IgD-negative memory B cell (primary cell): ENCODE measurements around the gene SFTPD. TPM values are rescaled to one million over a fixed set of nuclear protein-coding genes. Genes with fewer than 3 reads are reported as not detected.
"Not testable (repeated sequence)": the region's sequence is repeated elsewhere in the genome, so short reads cannot be mapped to it uniquely, and the experiment has no call there.

ENCODE experiments used
- H3K27ac Mint-ChIP-seq, 3 donors: one replicate each; pipeline ENCODE4 v1.8.0; 2020 to 2022; ENCODE audit warnings: mild to moderate bottlenecking in 3 of 3, mixed read lengths in 3 of 3, moderate library complexity in 1 of 3
- H3K27me3 Mint-ChIP-seq: one replicate; pipeline ENCODE4 v1.8.0; 2021; ENCODE audit warnings: mixed read lengths
- H3K36me3 Mint-ChIP-seq: one replicate; pipeline ENCODE4 v1.8.0; 2020; ENCODE audit warnings: mild to moderate bottlenecking, mixed read lengths
- H3K4me1 Mint-ChIP-seq, 3 donors: one replicate each; pipeline ENCODE4 v1.8.0; 2020 to 2022; ENCODE audit warnings: mixed read lengths in 3 of 3, mild to moderate bottlenecking in 1 of 3
- H3K4me3 Mint-ChIP-seq, 4 donors: one replicate each; pipeline ENCODE4 v1.8.0; 2020 to 2022; ENCODE audit warnings: mild to moderate bottlenecking in 4 of 4, mixed read lengths in 4 of 4, moderate library complexity in 3 of 4
- H3K9me3 Mint-ChIP-seq, 3 donors: one replicate each; pipeline ENCODE4 v1.8.0; 2020 to 2021; ENCODE audit warnings: mixed read lengths in 3 of 3, mild to moderate bottlenecking in 1 of 3
- polyA plus RNA-seq: library from polyadenylated mRNA; unstranded; fragments of 300-500 nt; fragmentation: Illumina TruSeq; gene quantifications from one replicate; pipeline ENCODE4 v1.2.3, GENCODE V29; 2021

Gene SFTPD
- not detected for polyA plus RNA-seq

- H3K4me1 Mint-ChIP-seq: peaks cover 0 to 2% (median 0%) of the 10 kb centered on the region in 3 donors
- H3K27me3 Mint-ChIP-seq: peaks cover 3% of the 10 kb centered on the region
- no peak within 1 kb of the TSS for H3K4me3 Mint-ChIP-seq
- no peak within 1 kb of the TSS for H3K27ac Mint-ChIP-seq
- peaks cover 5 to 25% (median 12%) of the 10 kb centered on the region in 3 donors for H3K9me3 Mint-ChIP-seq
- peaks cover 3% of the 10 kb centered on the region for H3K36me3 Mint-ChIP-seq
Observed at GRCh38 chr10:79948976-79949722, at the start of gene SFTPD. Gene SFTPD (minus strand): TSS chr10:79949105. CDS start chr10:79946659, 2,446 bp downstream.

GRCh38 chr10:79995979-79996634 lies 47.2 kb upstream of the SFTPD start:
- Mint-ChIP-seq H3K9me3 (peaks cover 0 to 2% (median 0%) of the 10 kb centered on the region in 3 donors), H3K27me3 (peaks cover 15% of the 10 kb centered on the region), H3K36me3 (no peaks in the 10 kb centered on the region), H3K27ac (no peak overlapping the region), H3K4me3 (no peak overlapping the region), H3K4me1 (no peaks in the 10 kb centered on the region)

- H3K9me3 Mint-ChIP-seq: peaks cover 0 to 9% (median 6%) of the 10 kb centered on the region in 3 donors
- H3K27me3 Mint-ChIP-seq: peaks cover 11% of the 10 kb centered on the region
- no peaks in the 10 kb centered on the region for H3K36me3 Mint-ChIP-seq
- H3K4me3 Mint-ChIP-seq: no peak overlapping the region
- H3K27ac Mint-ChIP-seq: no peak overlapping the region
- no peaks in the 10 kb centered on the region for H3K4me1 Mint-ChIP-seq
Observed at GRCh38 chr10:79994556-79994955, 45.7 kb upstream of the SFTPD start.

- not testable (repeated sequence) for H3K4me1 Mint-ChIP-seq, H3K27ac Mint-ChIP-seq, H3K4me3 Mint-ChIP-seq, H3K36me3 Mint-ChIP-seq
- Mint-ChIP-seq H3K9me3 (peaks cover 2 to 17% (median 13%) of the 10 kb centered on the region in 3 donors), H3K27me3 (peaks cover 24% of the 10 kb centered on the region)
Observed at GRCh38 chr10:79988199-79988598, 39.3 kb upstream of the SFTPD start.

- H3K4me3 Mint-ChIP-seq, H3K4me1 Mint-ChIP-seq, H3K27ac Mint-ChIP-seq, H3K36me3 Mint-ChIP-seq: not testable (repeated sequence)
- H3K27me3 Mint-ChIP-seq: peaks cover 30% of the 10 kb centered on the region
- peaks cover 2 to 17% (median 13%) of the 10 kb centered on the region in 3 donors for H3K9me3 Mint-ChIP-seq
Observed at GRCh38 chr10:79986661-79987060, 37.8 kb upstream of the SFTPD start.

- H3K27me3 Mint-ChIP-seq: peaks cover 35% of the 10 kb centered on the region
Observed at GRCh38 chr10:79985481-79986072, 36.7 kb upstream of the SFTPD start.

GRCh38 chr10:79984851-79985250 lies 35.9 kb upstream of the SFTPD start:
- H3K9me3 Mint-ChIP-seq: peaks cover 2 to 11% (median 9%) of the 10 kb centered on the region in 3 donors
- peak overlapping the region in 1 of 4 donors; percentile 27 for H3K4me3 Mint-ChIP-seq
- peaks cover 3 to 7% (median 5%) of the 10 kb centered on the region in 3 donors for H3K4me1 Mint-ChIP-seq
- no peaks in the 10 kb centered on the region for H3K36me3 Mint-ChIP-seq
- H3K27me3 Mint-ChIP-seq: peaks cover 40% of the 10 kb centered on the region
- H3K27ac Mint-ChIP-seq: no peak overlapping the region

More at GRCh38 chr10:79985481-79986072, 36.7 kb upstream of the SFTPD start:
- H3K36me3 Mint-ChIP-seq: no peaks in the 10 kb centered on the region
- H3K4me1 Mint-ChIP-seq: peaks cover 3 to 7% (median 5%) of the 10 kb centered on the region in 3 donors
- no peak overlapping the region for H3K27ac Mint-ChIP-seq
- peak overlapping the region in 1 of 4 donors; percentile 49 for H3K4me3 Mint-ChIP-seq
- H3K9me3 Mint-ChIP-seq: peaks cover 2 to 17% (median 13%) of the 10 kb centered on the region in 3 donors

- Mint-ChIP-seq H3K27me3 (peaks cover 46% of the 10 kb centered on the region), H3K4me1 (peaks cover 3 to 7% (median 5%) of the 10 kb centered on the region in 3 donors), H3K27ac (no peak overlapping the region), H3K4me3 (no peak overlapping the region), H3K9me3 (peaks cover 2 to 3% (median 2%) of the 10 kb centered on the region in 3 donors), H3K36me3 (no peaks in the 10 kb centered on the region)
Observed at GRCh38 chr10:79983286-79983909, 34.5 kb upstream of the SFTPD start.

- Mint-ChIP-seq H3K27me3 (peaks cover 48% of the 10 kb centered on the region), H3K9me3 (peaks cover 0 to 2% (median under 1%) of the 10 kb centered on the region in 3 donors), H3K4me3 (no peak overlapping the region), H3K4me1 (peaks cover 3 to 7% (median 5%) of the 10 kb centered on the region in 3 donors), H3K27ac (no peak overlapping the region), H3K36me3 (no peaks in the 10 kb centered on the region)
Observed at GRCh38 chr10:79982861-79983260, 34.0 kb upstream of the SFTPD start.

GRCh38 chr10:79982362-79982800 lies 33.5 kb upstream of the SFTPD start:
- peaks cover 3 to 7% (median 5%) of the 10 kb centered on the region in 3 donors for H3K4me1 Mint-ChIP-seq
- peaks cover 51% of the 10 kb centered on the region for H3K27me3 Mint-ChIP-seq
- no peaks in the 10 kb centered on the region for H3K36me3 Mint-ChIP-seq
- H3K27ac Mint-ChIP-seq: no peak overlapping the region
- peak overlapping the region in 1 of 4 donors; percentile 51 for H3K4me3 Mint-ChIP-seq
- H3K9me3 Mint-ChIP-seq: no peaks in the 10 kb centered on the region

- Mint-ChIP-seq H3K9me3 (peaks cover 0 to 5% (median 0%) of the 10 kb centered on the region in 3 donors), H3K4me1 (peaks cover 3 to 7% (median 5%) of the 10 kb centered on the region in 3 donors), H3K27ac (no peak overlapping the region), H3K27me3 (peaks cover 47% of the 10 kb centered on the region), H3K4me3 (peak overlapping the region in 3 of 4 donors; percentile 57 to 87 (median 79)), H3K36me3 (no peaks in the 10 kb centered on the region)
Observed at GRCh38 chr10:79981450-79982361, 32.8 kb upstream of the SFTPD start.

- peaks cover 47% of the 10 kb centered on the region for H3K27me3 Mint-ChIP-seq
- peaks cover 0 to 5% (median 0%) of the 10 kb centered on the region in 3 donors for H3K9me3 Mint-ChIP-seq
- H3K36me3 Mint-ChIP-seq: no peaks in the 10 kb centered on the region
- peaks cover 3 to 7% (median 5%) of the 10 kb centered on the region in 3 donors for H3K4me1 Mint-ChIP-seq
- H3K27ac Mint-ChIP-seq: no peak overlapping the region
- H3K4me3 Mint-ChIP-seq: peak overlapping the region in 2 of 4 donors; percentile 58 to 61
Observed at GRCh38 chr10:79980711-79981110, 31.8 kb upstream of the SFTPD start.

GRCh38 chr10:79979976-79980687 lies 31.2 kb upstream of the SFTPD start:
- H3K9me3 Mint-ChIP-seq: peaks cover 0 to 9% (median 4%) of the 10 kb centered on the region in 3 donors
- peak overlapping the region in 1 of 3 donors; percentile 73 for H3K27ac Mint-ChIP-seq
- peaks cover 3% of the 10 kb centered on the region for H3K36me3 Mint-ChIP-seq
- H3K27me3 Mint-ChIP-seq: peaks cover 46% of the 10 kb centered on the region
- H3K4me3 Mint-ChIP-seq: peak overlapping the region in 2 of 4 donors; percentile 20 to 33
- H3K4me1 Mint-ChIP-seq: peaks cover 3 to 7% (median 5%) of the 10 kb centered on the region in 3 donors
